Mucosa of rectum (tissue), 2 donors: ENCODE data around the gene HIVEP2.

Experiments
- H3K27ac ChIP-seq, 2 donors: one replicate each; pipeline ENCODE4 v1.7.0; 2013; ENCODE audit warnings: inconsistent platforms in 2 of 2, low read depth in 2 of 2, low read length in 2 of 2
- H3K27me3 ChIP-seq, 2 donors: one replicate each; pipeline ENCODE4 v1.7.0; 2013; ENCODE audit warnings: low read length in 2 of 2; ENCODE audit not compliant: control insufficient read depth in 2 of 2, insufficient read depth in 2 of 2
- H3K36me3 ChIP-seq, 2 donors: one replicate each; pipeline ENCODE4 v1.7.0; 2013; ENCODE audit warnings: low read length in 2 of 2; ENCODE audit not compliant: control insufficient read depth in 2 of 2, insufficient read depth in 2 of 2
- H3K4me1 ChIP-seq, 2 donors: one replicate each; pipeline ENCODE4 v1.7.0; 2013; ENCODE audit warnings: low read length in 2 of 2, mild to moderate bottlenecking in 1 of 2; ENCODE audit not compliant: control insufficient read depth in 2 of 2, insufficient read depth in 2 of 2
- H3K4me3 ChIP-seq, 2 donors: one replicate each; pipeline ENCODE4 v1.7.0; 2013; ENCODE audit warnings: low read length in 2 of 2
- H3K9ac ChIP-seq, 2 donors: one replicate each; pipeline ENCODE4 v1.7.0; 2013; ENCODE audit warnings: low read length in 2 of 2, low read depth in 1 of 2, mild to moderate bottlenecking in 1 of 2
- H3K9me3 ChIP-seq, 2 donors: one replicate each; pipeline ENCODE4 v1.7.0; 2013; ENCODE audit warnings: low read length in 2 of 2; ENCODE audit not compliant: control insufficient read depth in 2 of 2
- donor health status: healthy.
- donor health status: Normal muscosa, but diverticular disease.

The HIVEP2 gene

GRCh38 chr6:142960098-142960497 lies 15.1 kb upstream of the HIVEP2 start:
- no peaks in the 10 kb centered on the region for H3K36me3 ChIP-seq
- no peak overlapping the region for H3K9ac ChIP-seq
- no peak overlapping the region for H3K27ac ChIP-seq
- H3K4me3 ChIP-seq = no peak overlapping the region
- H3K4me1 ChIP-seq = no peaks in the 10 kb centered on the region
- no peaks in the 10 kb centered on the region for H3K9me3 ChIP-seq
- no peaks in the 10 kb centered on the region for H3K27me3 ChIP-seq

GRCh38 chr6:142958343-142958742 lies 13.4 kb upstream of the HIVEP2 start:
- no peaks in the 10 kb centered on the region for H3K36me3 ChIP-seq
- no peak overlapping the region for H3K27ac ChIP-seq
- no peak overlapping the region for H3K9ac ChIP-seq
- H3K4me1 ChIP-seq = no peaks in the 10 kb centered on the region
- H3K4me3 ChIP-seq = no peak overlapping the region
- no peaks in the 10 kb centered on the region for H3K27me3 ChIP-seq
- no peaks in the 10 kb centered on the region for H3K9me3 ChIP-seq

GRCh38 chr6:142956726-142957125 lies 11.8 kb upstream of the HIVEP2 start:
- H3K4me1 ChIP-seq = no peaks in the 10 kb centered on the region
- H3K36me3 ChIP-seq = no peaks in the 10 kb centered on the region
- no peaks in the 10 kb centered on the region for H3K27me3 ChIP-seq
- H3K4me3 ChIP-seq = no peak overlapping the region
- H3K27ac ChIP-seq = no peak overlapping the region
- no peaks in the 10 kb centered on the region for H3K9me3 ChIP-seq
- no peak overlapping the region for H3K9ac ChIP-seq

- no peaks in the 10 kb centered on the region for H3K27me3 ChIP-seq
- H3K27ac ChIP-seq = no peak overlapping the region
- no peaks in the 10 kb centered on the region for H3K9me3 ChIP-seq
- H3K36me3 ChIP-seq = no peaks in the 10 kb centered on the region
- no peak overlapping the region for H3K4me3 ChIP-seq
- no peaks in the 10 kb centered on the region for H3K4me1 ChIP-seq
- H3K9ac ChIP-seq = no peak overlapping the region
These were observed 9.9 kb upstream of the HIVEP2 start for GRCh38 chr6:142954844-142955243.

- Histone ChIP-seq H3K27ac (no peak overlapping the region), H3K27me3 (no peaks in the 10 kb centered on the region), H3K36me3 (no peaks in the 10 kb centered on the region), H3K9ac (no peak overlapping the region), H3K4me3 (no peak overlapping the region), H3K4me1 (no peaks in the 10 kb centered on the region), H3K9me3 (no peaks in the 10 kb centered on the region)
These were observed 8.6 kb upstream of the HIVEP2 start for GRCh38 chr6:142953373-142954273.

GRCh38 chr6:142952614-142953013 lies 7.6 kb upstream of the HIVEP2 start:
- Histone ChIP-seq H3K36me3 (no peaks in the 10 kb centered on the region), H3K9me3 (no peaks in the 10 kb centered on the region), H3K4me3 (no peak overlapping the region), H3K27me3 (no peaks in the 10 kb centered on the region), H3K4me1 (peaks cover 0 to 1% of the 10 kb centered on the region in 2 donors), H3K9ac (no peak overlapping the region), H3K27ac (no peak overlapping the region)

GRCh38 chr6:142950291-142950690 lies 5.3 kb upstream of the HIVEP2 start:
- Histone ChIP-seq H3K4me3 (no peak overlapping the region), H3K9me3 (no peaks in the 10 kb centered on the region), H3K9ac (no peak overlapping the region)

GRCh38 chr6:142947714-142948480 lies 2.9 kb upstream of the HIVEP2 start:
- Histone ChIP-seq H3K9me3 (no peaks in the 10 kb centered on the region), H3K27me3 (no peaks in the 10 kb centered on the region), H3K36me3 (no peaks in the 10 kb centered on the region), H3K9ac (peak overlapping the region; percentile 93 to 96), H3K4me3 (peak overlapping the region; percentile 92 to 94), H3K27ac (peak overlapping the region; percentile 96 to 99), H3K4me1 (peaks cover 12% of the 10 kb centered on the region in 2 donors)

More at GRCh38 chr6:142950291-142950690, 5.3 kb upstream of the HIVEP2 start:
- no peaks in the 10 kb centered on the region for H3K36me3 ChIP-seq
- no peak overlapping the region for H3K27ac ChIP-seq
- H3K4me1 ChIP-seq = peaks cover 0 to 2% of the 10 kb centered on the region in 2 donors
- no peaks in the 10 kb centered on the region for H3K27me3 ChIP-seq

- peak overlapping the region; percentile 93 to 96 for H3K9ac ChIP-seq
- peak overlapping the region; percentile 92 to 94 for H3K4me3 ChIP-seq
- peak overlapping the region; percentile 96 to 99 for H3K27ac ChIP-seq
- peaks cover 12 to 16% of the 10 kb centered on the region in 2 donors for H3K4me1 ChIP-seq
- H3K27me3 ChIP-seq = no peaks in the 10 kb centered on the region
- H3K36me3 ChIP-seq = no peaks in the 10 kb centered on the region
- H3K9me3 ChIP-seq = no peaks in the 10 kb centered on the region
These were observed 2.1 kb upstream of the HIVEP2 start for GRCh38 chr6:142946924-142947713.
